AG10803 (cell line): ENCODE results near the gene MLYCD.

Source experiments
- DNase-seq: peaks from one replicate; pipeline ENCODE4 v3.0.0; 2010; ENCODE audit warnings: low read depth
- H3K4me3 ChIP-seq: 2 replicates; pipeline ENCODE4 v1.5.1; 2011; ENCODE audit warnings: mild to moderate bottlenecking, low read length, control low read depth
- TF ChIP-seq, protein P1 (sequence below): conservative IDR thresholded peaks from 2 replicates; pipeline ENCODE4 v1.5.1; 2011; ENCODE audit warnings: mild to moderate bottlenecking, low read length, control low read depth, inconsistent platforms

MLYCD gene

DNA sequence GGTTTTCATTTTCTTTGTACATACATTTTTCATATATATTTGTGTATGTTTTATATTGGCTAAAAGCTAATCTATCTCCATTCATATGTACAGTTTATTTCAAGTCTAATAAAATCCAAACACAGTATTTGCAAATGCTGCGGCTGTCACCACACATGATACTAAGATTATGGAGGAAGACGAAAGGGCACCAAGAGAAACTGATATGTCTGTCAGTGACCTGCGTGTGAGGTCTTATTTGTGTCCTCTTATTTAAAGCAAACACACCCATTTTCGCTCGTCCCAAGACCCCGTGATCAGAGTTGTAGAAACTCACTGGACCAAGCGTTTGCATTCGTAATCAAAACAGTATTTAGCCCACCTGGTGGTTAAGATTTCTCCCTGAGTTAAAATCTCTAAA, 8.2 kb downstream of the MLYCD start:
- no peak overlapping the region for H3K4me3 ChIP-seq
- TF ChIP-seq, protein P1, sequence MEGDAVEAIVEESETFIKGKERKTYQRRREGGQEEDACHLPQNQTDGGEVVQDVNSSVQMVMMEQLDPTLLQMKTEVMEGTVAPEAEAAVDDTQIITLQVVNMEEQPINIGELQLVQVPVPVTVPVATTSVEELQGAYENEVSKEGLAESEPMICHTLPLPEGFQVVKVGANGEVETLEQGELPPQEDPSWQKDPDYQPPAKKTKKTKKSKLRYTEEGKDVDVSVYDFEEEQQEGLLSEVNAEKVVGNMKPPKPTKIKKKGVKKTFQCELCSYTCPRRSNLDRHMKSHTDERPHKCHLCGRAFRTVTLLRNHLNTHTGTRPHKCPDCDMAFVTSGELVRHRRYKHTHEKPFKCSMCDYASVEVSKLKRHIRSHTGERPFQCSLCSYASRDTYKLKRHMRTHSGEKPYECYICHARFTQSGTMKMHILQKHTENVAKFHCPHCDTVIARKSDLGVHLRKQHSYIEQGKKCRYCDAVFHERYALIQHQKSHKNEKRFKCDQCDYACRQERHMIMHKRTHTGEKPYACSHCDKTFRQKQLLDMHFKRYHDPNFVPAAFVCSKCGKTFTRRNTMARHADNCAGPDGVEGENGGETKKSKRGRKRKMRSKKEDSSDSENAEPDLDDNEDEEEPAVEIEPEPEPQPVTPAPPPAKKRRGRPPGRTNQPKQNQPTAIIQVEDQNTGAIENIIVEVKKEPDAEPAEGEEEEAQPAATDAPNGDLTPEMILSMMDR, result no peak
- DNase-seq, result no peak

DNA sequence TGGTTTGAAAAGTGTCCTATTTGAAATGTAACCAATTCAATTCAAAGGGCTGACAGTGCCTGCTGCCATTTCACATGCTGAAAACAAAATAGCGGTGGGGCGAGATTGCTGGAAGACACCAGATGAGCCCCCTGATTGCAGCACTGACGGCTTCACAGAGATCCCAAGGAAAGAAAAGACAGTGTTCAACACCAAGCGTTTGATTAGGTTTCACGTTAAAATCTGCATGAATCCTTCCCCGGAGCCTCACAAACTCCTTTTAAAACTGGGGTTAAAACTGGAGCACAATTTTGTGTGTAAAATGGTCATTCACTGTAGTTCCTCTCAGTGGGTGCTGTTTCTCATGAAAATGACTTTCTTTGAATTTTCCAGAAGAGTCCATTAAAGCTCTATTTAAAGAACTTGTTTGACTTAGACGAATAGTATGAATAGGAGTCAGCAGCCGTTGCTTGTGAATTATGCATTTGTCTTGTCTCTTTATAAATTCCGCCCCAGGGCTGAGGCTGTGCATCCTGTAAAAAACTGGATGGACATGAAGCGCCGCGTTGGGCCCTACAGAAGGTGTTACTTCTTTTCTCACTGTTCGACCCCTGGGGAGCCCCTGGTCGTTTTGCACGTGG, 8.8 kb downstream of the MLYCD start:
- no peak for DNase-seq
- TF ChIP-seq, protein P1, result no peak
- no peak overlapping the region for H3K4me3 ChIP-seq

DNA sequence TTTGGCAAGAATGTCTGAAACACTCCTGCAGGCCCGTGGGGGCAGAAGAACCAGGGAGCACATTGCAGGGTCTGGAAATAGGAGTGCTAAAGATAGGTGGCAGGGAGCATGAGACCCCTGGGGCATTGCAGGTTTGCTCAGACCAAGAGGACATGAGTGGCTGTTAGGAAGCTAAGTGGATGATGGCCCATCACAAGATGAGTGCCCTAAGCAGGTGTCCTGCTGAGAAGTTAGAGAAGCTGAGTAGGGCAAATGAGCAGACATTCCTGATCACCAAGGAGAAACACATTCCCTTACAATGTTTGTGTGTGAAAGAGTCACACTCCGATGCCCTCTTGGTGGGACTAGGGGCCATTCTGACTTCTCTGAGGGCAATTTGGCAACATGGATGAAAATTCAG, 9.9 kb downstream of the MLYCD start:
- DNase-seq, result no peak
- no peak overlapping the region for H3K4me3 ChIP-seq
- TF ChIP-seq, protein P1, result no peak

DNA sequence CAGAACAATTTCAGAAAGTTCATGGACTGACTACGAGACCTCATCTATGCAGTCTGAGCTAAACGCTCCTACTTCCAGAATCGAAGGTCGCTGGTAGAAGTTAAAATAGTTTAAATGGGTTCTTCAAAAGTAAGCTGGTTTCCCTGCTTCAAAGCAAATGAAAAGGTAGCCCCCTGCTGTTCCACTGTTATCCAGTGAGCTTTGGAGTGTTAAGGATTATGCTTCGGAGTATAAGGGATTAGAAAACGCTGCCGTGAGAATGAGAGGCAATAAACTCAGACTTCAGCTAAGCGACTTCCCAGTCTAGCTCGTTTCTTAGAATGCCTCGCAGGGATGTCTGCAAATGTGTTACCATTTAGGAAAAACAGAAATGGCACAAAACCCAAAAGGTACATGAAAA, 12.4 kb downstream of the MLYCD start:
- no peak overlapping the region for H3K4me3 ChIP-seq
- TF ChIP-seq, protein P1, result no peak
- no peak for DNase-seq

DNA sequence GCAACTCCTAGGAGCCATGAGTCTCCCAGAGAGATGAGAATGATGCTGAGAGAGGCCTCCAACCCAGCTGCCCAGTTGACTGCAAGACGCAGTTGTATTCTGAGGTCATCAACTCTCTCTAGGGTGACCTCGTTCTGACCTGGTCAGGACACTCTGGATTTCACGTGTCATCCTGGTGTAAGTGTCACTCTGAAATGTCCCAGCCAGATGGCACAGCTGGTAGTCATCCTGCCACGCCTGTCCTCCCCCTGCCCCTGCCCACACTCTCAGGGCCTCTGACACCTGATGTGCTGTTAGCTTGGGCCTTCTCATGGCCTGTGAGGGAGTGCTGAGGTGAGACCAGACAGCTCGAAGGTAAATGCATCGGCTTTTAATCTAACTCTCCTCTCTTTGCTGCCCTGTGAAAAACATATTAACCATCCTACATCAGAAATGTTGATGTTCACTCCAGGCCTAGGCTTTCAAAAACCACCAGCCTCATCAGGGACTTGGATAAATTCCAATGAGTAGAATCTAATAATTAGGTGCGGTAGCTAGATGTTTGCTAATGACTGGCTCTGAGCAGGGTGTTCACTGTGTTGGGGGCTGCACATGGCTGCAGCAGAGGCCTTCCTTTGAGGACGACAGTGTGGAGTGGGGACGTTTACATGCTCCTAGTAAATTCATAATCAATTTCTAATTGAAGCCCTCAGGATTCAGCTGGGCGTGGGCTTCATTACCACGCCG, 13.8 kb downstream of the MLYCD start:
- DNase-seq, result no peak
- TF ChIP-seq, protein P1, result no peak
- no peak overlapping the region for H3K4me3 ChIP-seq

DNA sequence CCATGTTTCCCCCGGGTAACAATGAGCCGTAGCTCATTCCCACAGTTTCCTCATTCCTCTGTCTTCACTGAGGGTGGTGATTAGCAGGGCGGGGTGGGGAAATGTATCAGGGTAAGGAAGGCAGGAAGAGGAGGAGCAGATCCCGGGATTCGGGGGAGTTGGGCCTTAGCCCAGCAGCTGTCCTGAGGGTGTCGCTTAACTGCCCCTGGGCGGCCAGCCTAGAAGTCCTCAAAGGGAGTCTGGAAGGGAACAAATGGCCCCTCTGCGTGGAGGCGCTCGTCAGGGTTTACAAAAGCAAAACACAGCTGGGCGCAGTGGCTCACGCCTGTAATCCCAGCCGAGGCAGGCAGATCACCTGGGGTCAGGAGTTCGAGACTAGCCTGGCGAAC, 14.3 kb downstream of the MLYCD start:
- DNase-seq, result no peak
- TF ChIP-seq, protein P1, result no peak

DNA sequence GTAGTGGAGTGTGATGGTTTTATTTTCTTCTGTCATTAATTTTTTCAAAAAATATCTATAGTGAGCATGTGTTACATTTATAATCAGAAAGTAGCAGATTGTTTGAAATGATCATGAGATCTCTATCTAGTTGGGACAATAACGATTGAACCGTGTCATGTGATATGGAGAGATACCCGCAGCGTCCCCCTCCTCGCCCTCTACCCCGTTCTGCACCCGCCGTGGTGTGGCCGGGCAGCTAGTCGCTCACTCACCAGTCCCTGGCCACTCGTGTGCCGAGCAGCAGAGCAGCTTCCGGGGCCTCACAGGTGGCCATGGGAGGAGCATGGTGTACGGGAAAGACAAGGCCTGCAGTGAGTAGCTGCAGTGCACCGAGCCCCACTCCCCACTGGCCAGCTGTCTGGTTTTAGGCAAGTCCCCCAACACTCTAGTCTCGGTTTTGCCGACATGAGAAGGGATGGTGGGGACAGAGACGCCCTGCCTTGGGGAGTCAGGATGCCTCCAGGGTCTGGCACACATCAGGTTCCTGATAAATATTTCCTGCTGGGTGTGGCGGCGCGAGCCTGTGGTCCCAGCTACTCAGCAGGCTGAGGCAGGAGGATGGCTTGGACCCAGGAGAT, 15.3 kb downstream of the MLYCD start:
- no peak overlapping the region for H3K4me3 ChIP-seq
- TF ChIP-seq, protein P1, result no peak
- no peak for DNase-seq

More for the DNA sequence above, 14.3 kb downstream of the MLYCD start:
- H3K4me3 ChIP-seq, result no peak overlapping the region
